Measurements from ENCODE around the gene APBB3.
"Not testable (repeated sequence)": the region's sequence is repeated elsewhere in the genome, so short reads cannot be mapped to it uniquely, and the experiment has no call there.

Gene APBB3, protein sequence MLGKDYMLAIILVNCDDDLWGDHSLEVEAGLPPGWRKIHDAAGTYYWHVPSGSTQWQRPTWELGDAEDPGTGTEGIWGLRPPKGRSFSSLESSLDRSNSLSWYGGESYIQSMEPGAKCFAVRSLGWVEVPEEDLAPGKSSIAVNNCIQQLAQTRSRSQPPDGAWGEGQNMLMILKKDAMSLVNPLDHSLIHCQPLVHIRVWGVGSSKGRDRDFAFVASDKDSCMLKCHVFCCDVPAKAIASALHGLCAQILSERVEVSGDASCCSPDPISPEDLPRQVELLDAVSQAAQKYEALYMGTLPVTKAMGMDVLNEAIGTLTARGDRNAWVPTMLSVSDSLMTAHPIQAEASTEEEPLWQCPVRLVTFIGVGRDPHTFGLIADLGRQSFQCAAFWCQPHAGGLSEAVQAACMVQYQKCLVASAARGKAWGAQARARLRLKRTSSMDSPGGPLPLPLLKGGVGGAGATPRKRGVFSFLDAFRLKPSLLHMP

GRCh38 chr5:140564196-140565023, at the start of gene APBB3, which contains the start of gene SLC35A4:
APBB3 (minus strand) TSS chr5:140564598; CDS start chr5:140564245, 353 bp downstream.
SLC35A4 (plus strand) TSS chr5:140564828; CDS start chr5:140567170, 2,342 bp downstream.
- peak; percentile 93 for DNase-seq (ENCODE audit: low read depth)

- no peak for DNase-seq (ENCODE audit: low read depth)
Measured at GRCh38 chr5:140611020-140611521, 46.7 kb upstream of the APBB3 start.

DNA sequence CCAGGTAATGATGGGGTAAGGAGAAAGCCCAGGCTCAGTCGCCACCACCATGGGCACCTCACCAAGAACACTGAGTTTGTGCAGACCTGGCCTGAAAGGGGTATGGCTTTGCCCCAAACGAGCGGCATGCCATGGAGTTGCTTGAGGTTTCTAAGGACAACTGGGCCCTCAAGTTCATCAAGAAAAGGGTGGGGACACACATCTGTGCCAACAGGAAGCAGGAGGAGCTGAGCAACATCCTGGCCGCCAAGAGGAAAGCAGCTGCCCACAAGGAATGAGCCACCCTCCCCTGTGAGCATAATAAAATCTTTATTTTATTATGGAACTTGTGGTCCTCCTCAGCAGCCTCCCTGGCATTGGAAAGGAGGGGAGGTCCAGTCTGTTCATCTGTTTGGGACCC, 44.7 kb upstream of the APBB3 start:
- no peak for DNase-seq (ENCODE audit: low read depth)

GRCh38 chr5:140608722-140609121, 44.3 kb upstream of the APBB3 start:
- DNase-seq (ENCODE audit: low read depth), result no peak

DNA sequence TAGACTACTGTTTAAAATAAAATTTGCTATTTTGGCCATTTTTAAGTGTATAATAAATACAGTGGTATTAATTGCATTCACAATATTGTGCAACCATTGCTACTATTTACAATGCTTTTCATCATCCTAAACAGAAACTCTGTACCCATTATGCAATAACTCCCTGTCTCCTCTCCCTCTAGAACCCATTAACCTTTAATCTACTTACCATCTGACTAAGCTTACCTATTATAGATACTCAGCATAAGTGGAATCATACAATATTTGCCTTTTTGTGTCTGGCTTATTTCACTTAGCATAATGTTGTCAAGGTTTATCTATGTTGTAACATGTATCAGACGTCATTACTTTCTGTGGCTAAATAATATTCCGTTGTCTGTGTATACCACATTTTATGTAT, 42.6 kb upstream of the APBB3 start:
- no peak for DNase-seq (ENCODE audit: low read depth)

DNA sequence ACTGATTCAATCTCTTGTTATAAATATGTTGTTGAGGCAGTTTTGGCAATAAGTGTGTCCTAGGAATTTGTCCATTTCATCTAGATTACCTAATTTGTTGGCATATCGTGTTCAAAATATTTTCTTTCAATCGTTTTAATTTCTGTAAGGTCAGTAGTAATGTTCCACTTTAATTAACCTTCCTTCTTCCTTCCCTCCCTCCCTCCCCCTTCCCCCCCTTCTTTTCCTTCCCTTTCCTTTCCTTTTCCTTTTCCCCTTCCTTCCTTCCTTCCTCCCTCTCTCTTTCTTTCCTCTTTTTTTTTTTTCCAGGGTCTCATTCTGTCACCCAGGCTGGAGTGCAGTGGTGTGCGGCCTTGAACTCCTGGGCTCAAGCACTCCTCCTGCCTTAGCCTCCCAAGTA, 41.5 kb upstream of the APBB3 start:
- no peak for DNase-seq (ENCODE audit: low read depth)

GRCh38 chr5:140603734-140604133, 39.3 kb upstream of the APBB3 start:
- no peak for DNase-seq (ENCODE audit: low read depth)

- DNase-seq (ENCODE audit: low read depth), result not testable (repeated sequence)
Measured at GRCh38 chr5:140603446-140603698, 39.0 kb upstream of the APBB3 start.

DNA sequence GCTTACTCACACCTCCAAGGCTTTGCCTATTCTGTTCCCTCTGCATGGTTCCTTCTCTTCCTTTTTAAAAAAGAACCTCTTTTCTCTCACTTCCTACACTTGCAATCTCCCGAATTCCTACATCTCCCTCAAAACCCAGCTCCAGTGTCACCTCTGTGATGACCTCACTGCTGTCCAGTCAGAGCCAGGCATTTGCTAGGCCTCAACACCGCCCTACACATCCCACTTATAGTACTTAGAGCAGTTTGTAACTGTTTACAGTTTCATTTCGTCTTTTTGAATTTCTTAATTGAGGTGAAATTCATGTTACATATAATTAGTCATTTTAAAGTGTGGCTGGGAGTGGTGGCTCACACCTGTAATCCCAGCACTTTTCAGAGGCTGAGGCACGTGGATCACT, 37.7 kb upstream of the APBB3 start:
- no peak for DNase-seq (ENCODE audit: low read depth)

DNA sequence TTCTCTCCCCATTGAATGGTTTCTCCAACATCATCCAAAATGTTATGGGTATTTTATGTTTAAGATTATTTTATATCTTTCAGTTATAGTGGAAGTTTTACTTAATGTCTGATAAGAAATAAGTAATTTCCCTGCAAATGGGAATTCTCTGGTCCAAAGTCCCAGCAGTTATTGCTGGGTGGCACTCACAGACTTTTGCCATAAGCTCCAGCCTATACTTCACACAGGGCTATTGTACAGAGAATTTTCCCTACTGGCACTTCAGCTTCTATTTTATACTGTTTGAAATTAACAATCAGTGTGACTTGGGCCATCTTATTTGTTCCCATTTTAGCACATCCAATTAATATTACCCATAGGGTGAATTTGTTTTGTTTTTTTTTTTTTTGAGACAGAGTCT, 35.7 kb upstream of the APBB3 start:
- no peak for DNase-seq (ENCODE audit: low read depth)

- no peak for DNase-seq (ENCODE audit: low read depth)
Measured at GRCh38 chr5:140598836-140599235, 34.4 kb upstream of the APBB3 start.

- DNase-seq (ENCODE audit: low read depth), result no peak
Measured at GRCh38 chr5:140596321-140596741, 31.9 kb upstream of the APBB3 start.

GRCh38 chr5:140595538-140596300, 31.3 kb upstream of the APBB3 start:
- DNase-seq (ENCODE audit: low read depth), result no peak

GRCh38 chr5:140594169-140594568, 29.8 kb upstream of the APBB3 start:
- no peak for DNase-seq (ENCODE audit: low read depth)

DNA sequence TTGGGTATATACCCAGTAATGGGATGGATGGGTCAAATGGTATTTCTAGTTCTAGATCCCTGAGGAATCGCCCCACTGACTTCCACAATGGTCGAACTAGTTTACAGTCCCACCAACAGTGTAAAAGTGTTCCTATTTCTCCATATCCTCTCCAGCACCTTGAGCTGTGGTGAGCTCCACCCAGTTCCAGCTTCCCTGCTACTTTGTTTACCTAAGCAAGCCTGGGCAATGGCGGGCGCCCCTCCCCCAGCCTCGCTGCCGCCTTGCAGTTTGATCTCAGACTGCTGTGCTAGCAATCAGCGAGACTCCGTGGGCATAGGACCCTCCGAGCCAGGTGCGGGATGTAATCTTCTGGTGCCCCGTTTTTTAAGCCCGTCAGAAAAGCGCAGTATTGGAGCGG, 28.7 kb upstream of the APBB3 start:
- DNase-seq (ENCODE audit: low read depth), result not testable (repeated sequence)

GRCh38 chr5:140591747-140592372, 27.5 kb upstream of the APBB3 start:
- DNase-seq (ENCODE audit: low read depth), result no peak

DNA sequence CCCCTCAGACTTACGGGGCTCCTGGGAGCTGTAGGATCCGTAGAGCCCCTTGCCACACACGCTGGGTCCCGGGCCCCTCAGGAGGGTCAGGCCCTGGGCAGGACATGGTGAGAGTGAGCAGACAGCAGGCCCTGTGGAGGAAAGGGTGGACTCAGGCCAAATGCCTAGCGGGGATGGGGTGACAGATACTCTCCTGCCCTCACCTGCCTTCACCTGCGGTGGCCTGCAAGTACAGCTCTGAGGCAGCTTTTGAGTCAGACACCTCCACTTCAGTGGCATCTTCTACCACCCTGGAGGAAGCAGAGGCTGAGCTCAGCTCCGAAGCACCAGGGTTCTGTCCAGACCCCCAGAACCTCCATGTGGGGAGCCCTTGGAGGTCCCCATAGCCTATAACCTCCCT, 26.5 kb upstream of the APBB3 start:
- DNase-seq (ENCODE audit: low read depth), result no peak

DNA sequence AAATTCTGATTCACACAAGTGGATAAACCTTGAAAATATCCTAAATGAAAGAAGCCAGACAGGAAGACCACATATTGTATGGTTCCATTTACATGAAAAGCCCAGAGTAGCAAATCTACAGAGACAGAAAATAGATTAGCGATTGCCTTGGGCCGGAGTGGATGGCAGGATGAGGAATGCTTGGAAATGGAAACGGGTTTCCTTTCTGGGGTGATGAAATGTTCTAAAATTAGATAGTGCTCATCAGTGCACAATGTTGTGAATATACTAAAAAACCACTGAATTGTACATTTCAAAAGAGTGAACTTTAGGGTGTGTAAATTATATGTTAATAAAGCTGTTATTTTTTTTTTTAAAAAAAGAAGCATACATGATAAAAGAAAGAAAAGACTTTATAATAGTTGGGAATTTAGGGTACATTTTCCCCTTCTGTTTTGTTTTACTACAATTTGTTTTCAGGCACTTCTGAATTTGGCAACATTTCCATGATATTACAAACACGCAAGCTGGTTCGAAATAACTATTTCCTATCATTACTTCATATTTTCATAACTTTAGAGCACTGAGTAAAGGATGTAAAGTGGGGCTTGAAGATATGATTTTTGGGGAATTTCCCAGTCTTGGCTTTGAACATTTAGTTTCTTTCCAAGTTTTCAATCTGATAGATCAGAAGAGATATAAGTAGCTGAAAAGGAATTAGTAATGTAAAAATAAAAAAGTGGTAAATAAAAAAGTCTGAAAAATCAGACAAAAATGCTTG, 24.1 kb upstream of the APBB3 start:
- DNase-seq (ENCODE audit: low read depth), result no peak

- DNase-seq (ENCODE audit: low read depth), result no peak
Measured at GRCh38 chr5:140587495-140587894, 23.1 kb upstream of the APBB3 start.

GRCh38 chr5:140579188-140579747, 14.9 kb upstream of the APBB3 start:
- DNase-seq (ENCODE audit: low read depth), result not testable (repeated sequence)

GRCh38 chr5:140576776-140577201, 12.4 kb upstream of the APBB3 start:
- DNase-seq (ENCODE audit: low read depth), result no peak

All from stimulated activated CD8-positive, alpha-beta memory T cell treated with anti-CD3 and anti-CD28 coated beads, Interleukin-4, amount 100 ng/mL, for 24 hours (primary cell).